ENCODE measurements around the gene REEP3. TPM values are rescaled to one million over a fixed set of nuclear protein-coding genes. Genes with fewer than 3 reads are reported as not detected.

Gene REEP3
- total RNA-seq, 1 experiment from 2014 or later, result 51.8 TPM

DNA sequence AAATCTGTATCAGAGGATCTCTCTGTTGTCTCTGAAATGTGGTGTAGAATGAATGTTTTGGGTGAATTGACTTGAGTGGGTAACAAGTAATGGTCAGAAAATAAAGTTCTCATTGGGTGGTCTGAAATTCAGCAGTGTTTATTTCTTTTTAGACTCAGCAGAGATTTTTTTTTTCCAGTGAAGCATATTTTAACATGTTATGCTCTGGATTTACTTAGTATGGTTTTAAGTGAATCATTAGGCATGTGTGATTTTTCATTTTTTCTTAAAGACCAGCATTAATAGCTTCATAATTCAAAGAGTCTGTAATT, 63.5 kb downstream of the REEP3 start:
- Mint-ChIP-seq H3K9me3 (ENCODE audit: unreplicated experiment) (no peaks in the 10 kb centered on the region), H3K36me3 (ENCODE audit: insufficient read depth, unreplicated experiment) (peaks cover 6% of the 10 kb centered on the region), H3K27me3 (ENCODE audit: insufficient read depth, unreplicated experiment) (no peaks in the 10 kb centered on the region), H3K27ac (ENCODE audit: low read depth, unreplicated experiment) (no peak overlapping the region), H3K4me3 (ENCODE audit: unreplicated experiment) (no peak overlapping the region), H3K4me1 (ENCODE audit: insufficient read depth, unreplicated experiment) (no peaks in the 10 kb centered on the region)
- TF ChIP-seq, protein P1, sequence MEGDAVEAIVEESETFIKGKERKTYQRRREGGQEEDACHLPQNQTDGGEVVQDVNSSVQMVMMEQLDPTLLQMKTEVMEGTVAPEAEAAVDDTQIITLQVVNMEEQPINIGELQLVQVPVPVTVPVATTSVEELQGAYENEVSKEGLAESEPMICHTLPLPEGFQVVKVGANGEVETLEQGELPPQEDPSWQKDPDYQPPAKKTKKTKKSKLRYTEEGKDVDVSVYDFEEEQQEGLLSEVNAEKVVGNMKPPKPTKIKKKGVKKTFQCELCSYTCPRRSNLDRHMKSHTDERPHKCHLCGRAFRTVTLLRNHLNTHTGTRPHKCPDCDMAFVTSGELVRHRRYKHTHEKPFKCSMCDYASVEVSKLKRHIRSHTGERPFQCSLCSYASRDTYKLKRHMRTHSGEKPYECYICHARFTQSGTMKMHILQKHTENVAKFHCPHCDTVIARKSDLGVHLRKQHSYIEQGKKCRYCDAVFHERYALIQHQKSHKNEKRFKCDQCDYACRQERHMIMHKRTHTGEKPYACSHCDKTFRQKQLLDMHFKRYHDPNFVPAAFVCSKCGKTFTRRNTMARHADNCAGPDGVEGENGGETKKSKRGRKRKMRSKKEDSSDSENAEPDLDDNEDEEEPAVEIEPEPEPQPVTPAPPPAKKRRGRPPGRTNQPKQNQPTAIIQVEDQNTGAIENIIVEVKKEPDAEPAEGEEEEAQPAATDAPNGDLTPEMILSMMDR (IDR thresholded peaks at IDR 0.05; ENCODE audit: unreplicated experiment), result no peak
- no TSS peak for BruUV-seq (replicated peaks)
- DNase-seq (ENCODE audit: unreplicated experiment), result no peak
- intact Hi-C loops (cut with micrococcal nuclease), result no loop called here
- POLR2A ChIA-PET, result interaction anchor here (0.7 to 1.4 kb wide), 2 partner anchors 9 to 30 kb away, joined by 3 read pairs; no protein-coding TSS in a partner anchor
- CTCF ChIA-PET, result interaction anchor here (0.5 to 0.8 kb wide), 3 partner anchors 8 to 135 kb away, joined by 3 to 4 read pairs (median 4); no protein-coding TSS in a partner anchor

DNA sequence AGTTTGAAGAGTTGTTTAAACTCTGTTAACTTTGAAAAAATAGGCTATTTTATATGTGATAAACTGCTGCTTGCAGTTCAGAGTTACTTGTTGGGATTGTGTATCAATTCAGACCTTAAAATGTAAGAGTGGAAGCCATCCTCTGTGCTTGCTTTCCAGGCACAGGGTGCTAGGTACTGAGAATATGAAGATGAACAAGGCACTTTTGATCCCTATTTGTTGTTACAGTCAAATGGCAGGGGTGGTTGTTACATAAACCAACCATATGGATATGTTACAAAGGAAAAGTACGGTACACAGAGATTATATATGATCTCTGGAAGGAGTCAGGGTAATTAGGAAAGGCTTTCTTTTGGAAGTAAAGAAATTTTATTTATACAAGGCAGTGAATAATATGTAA, 63.8 kb downstream of the REEP3 start:
- BruUV-seq (replicated peaks), result no TSS peak

DNA sequence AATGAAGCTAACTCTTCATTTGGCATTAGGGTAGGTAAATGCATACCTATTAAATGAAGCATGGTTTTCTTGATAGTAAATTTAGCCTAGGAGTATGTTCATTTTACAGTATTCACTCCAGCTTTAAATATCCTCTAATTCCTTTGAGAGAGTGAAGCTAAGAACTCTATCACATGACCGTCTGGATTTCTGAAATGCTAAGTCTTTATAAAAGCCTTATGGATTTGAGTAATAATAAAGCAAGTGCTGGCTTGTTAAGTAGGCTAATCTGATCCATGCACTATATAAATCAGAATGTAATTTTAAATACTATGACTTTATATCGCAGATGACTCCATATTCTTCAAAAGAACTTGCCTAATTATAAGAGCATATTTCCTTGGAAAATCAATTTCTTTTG, 64.8 kb downstream of the REEP3 start:
- BruUV-seq (replicated peaks), result no TSS peak
- H3K27me3 Mint-ChIP-seq (ENCODE audit: insufficient read depth, unreplicated experiment), result no peaks in the 10 kb centered on the region
- no peak overlapping the region for H3K27ac Mint-ChIP-seq (ENCODE audit: low read depth, unreplicated experiment)
- no peaks in the 10 kb centered on the region for H3K4me1 Mint-ChIP-seq (ENCODE audit: insufficient read depth, unreplicated experiment)
- intact Hi-C loops (cut with micrococcal nuclease), result no loop called here
- POLR2A ChIA-PET, result interaction anchor here (0.8 to 1.8 kb wide), 4 partner anchors 10 to 64 kb away, joined by 4 to 10 read pairs (median 6); no protein-coding TSS in a partner anchor
- DNase-seq (ENCODE audit: unreplicated experiment), result no peak
- no peak overlapping the region for H3K4me3 Mint-ChIP-seq (ENCODE audit: unreplicated experiment)
- peaks cover 13% of the 10 kb centered on the region for H3K36me3 Mint-ChIP-seq (ENCODE audit: insufficient read depth, unreplicated experiment)
- no peaks in the 10 kb centered on the region for H3K9me3 Mint-ChIP-seq (ENCODE audit: unreplicated experiment)
- TF ChIP-seq, protein P1 (IDR thresholded peaks at IDR 0.05; ENCODE audit: unreplicated experiment), result no peak
- CTCF ChIA-PET, result interaction anchor here (1.0 kb wide), 1 partner anchor 419 kb away, joined by 3 read pairs; no protein-coding TSS in a partner anchor

More for the DNA sequence above, 63.8 kb downstream of the REEP3 start:
- Mint-ChIP-seq H3K27ac (ENCODE audit: low read depth, unreplicated experiment) (no peak overlapping the region), H3K9me3 (ENCODE audit: unreplicated experiment) (no peaks in the 10 kb centered on the region), H3K27me3 (ENCODE audit: insufficient read depth, unreplicated experiment) (no peaks in the 10 kb centered on the region), H3K36me3 (ENCODE audit: insufficient read depth, unreplicated experiment) (peaks cover 10% of the 10 kb centered on the region), H3K4me1 (ENCODE audit: insufficient read depth, unreplicated experiment) (no peaks in the 10 kb centered on the region), H3K4me3 (ENCODE audit: unreplicated experiment) (no peak overlapping the region)
- intact Hi-C loops (cut with micrococcal nuclease), result no loop called here
- CTCF ChIA-PET, result interaction anchor here (1.0 kb wide), 1 partner anchor 418 kb away, joined by 3 read pairs; no protein-coding TSS in a partner anchor
- no peak for DNase-seq (ENCODE audit: unreplicated experiment)
- POLR2A ChIA-PET, result interaction anchor here (0.7 to 1.8 kb wide), 4 partner anchors 9 to 63 kb away, joined by 3 to 10 read pairs (median 5); no protein-coding TSS in a partner anchor
- TF ChIP-seq, protein P1 (IDR thresholded peaks at IDR 0.05; ENCODE audit: unreplicated experiment), result no peak

DNA sequence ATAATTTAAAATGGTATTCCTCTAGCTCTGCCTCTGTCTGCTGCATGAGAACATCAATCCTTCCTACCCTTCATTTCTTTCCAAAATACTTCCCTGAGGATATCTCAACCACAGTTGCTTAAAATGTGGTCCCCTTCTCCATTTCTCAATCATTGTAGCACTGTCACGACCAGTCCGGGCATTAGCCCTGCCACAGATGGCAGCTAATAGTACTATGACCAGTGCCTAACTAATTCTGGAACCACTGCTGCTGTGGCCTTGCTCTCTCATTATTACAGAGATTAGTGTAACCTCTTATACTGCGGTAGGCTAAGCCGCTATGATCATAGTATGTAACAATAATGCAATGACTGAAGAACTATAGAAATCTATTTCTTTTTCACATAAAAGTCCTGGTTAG, 66.0 kb downstream of the REEP3 start:
- DNase-seq (ENCODE audit: unreplicated experiment), result no peak
- Mint-ChIP-seq H3K4me1 (ENCODE audit: insufficient read depth, unreplicated experiment) (no peaks in the 10 kb centered on the region), H3K36me3 (ENCODE audit: insufficient read depth, unreplicated experiment) (peaks cover 8% of the 10 kb centered on the region), H3K27me3 (ENCODE audit: insufficient read depth, unreplicated experiment) (no peaks in the 10 kb centered on the region), H3K9me3 (ENCODE audit: unreplicated experiment) (no peaks in the 10 kb centered on the region), H3K27ac (ENCODE audit: low read depth, unreplicated experiment) (no peak overlapping the region), H3K4me3 (ENCODE audit: unreplicated experiment) (no peak overlapping the region)
- BruUV-seq (replicated peaks), result no TSS peak
- POLR2A ChIA-PET, result interaction anchor here (0.6 to 1.8 kb wide), 5 partner anchors 10 to 41 kb away, joined by 3 to 10 read pairs (median 4); no protein-coding TSS in a partner anchor
- intact Hi-C loops (cut with micrococcal nuclease), result no loop called here
- TF ChIP-seq, protein P1 (IDR thresholded peaks at IDR 0.05; ENCODE audit: unreplicated experiment), result no peak
- CTCF ChIA-PET, result interaction anchor here (1.1 kb wide), 1 partner anchor 421 kb away, joined by 3 read pairs; no protein-coding TSS in a partner anchor
